Trophoblast cell (in vitro differentiated cells and primary cell): ENCODE measurements around the gene SYNE2.

ENCODE experiments used
- DNase-seq, 2 donors: peaks; one replicate each; pipeline ENCODE4 v3.0.0-alpha.2; 2016
- H2AFZ ChIP-seq: 2 replicates; pipeline ENCODE4 v1.6.1; 2013; ENCODE audit warnings: low read length, moderate library complexity, mild to moderate bottlenecking; ENCODE audit not compliant: insufficient read depth, poor library complexity
- H2AK5ac ChIP-seq: 2 replicates; pipeline ENCODE4 v1.6.1; 2013; ENCODE audit warnings: mild to moderate bottlenecking, low read length
- H2BK120ac ChIP-seq: 2 replicates; pipeline ENCODE4 v1.6.1; 2013; ENCODE audit warnings: low read length, mild to moderate bottlenecking, moderate library complexity; ENCODE audit not compliant: insufficient read depth, poor library complexity
- H2BK12ac ChIP-seq: 2 replicates; pipeline ENCODE4 v1.6.1; 2013; ENCODE audit warnings: mild to moderate bottlenecking, low read length, moderate library complexity
- H2BK5ac ChIP-seq: 2 replicates; pipeline ENCODE4 v1.6.1; 2013; ENCODE audit warnings: low read length, low read depth, moderate library complexity, mild to moderate bottlenecking; ENCODE audit not compliant: poor library complexity
- H3K14ac ChIP-seq: 2 replicates; pipeline ENCODE4 v1.6.1; 2013; ENCODE audit warnings: mild to moderate bottlenecking, low read length
- H3K18ac ChIP-seq: 2 replicates; pipeline ENCODE4 v1.6.1; 2013; ENCODE audit warnings: mild to moderate bottlenecking, low read length
- H3K23ac ChIP-seq: 2 replicates; pipeline ENCODE4 v1.6.1; 2013; ENCODE audit warnings: low read length
- H3K27ac ChIP-seq: 2 replicates; pipeline ENCODE4 v1.5.1; 2013; ENCODE audit warnings: low read depth, mild to moderate bottlenecking, inconsistent platforms, low read length, moderate library complexity
- H3K27me3 ChIP-seq: 2 replicates; pipeline ENCODE4 v1.6.1; 2013; ENCODE audit warnings: inconsistent platforms, mild to moderate bottlenecking, low read length, moderate library complexity; ENCODE audit not compliant: insufficient read depth
- H3K36me3 ChIP-seq, 2 experiments: 1 replicate in 1 of 2; 2 replicates in 1 of 2; pipeline ENCODE4 v1.6.1; 2013; ENCODE audit warnings: low read length in 2 of 2, mild to moderate bottlenecking in 2 of 2, moderate library complexity in 1 of 2; ENCODE audit not compliant: insufficient read depth in 2 of 2, control insufficient read depth in 1 of 2
- H3K4ac ChIP-seq: 2 replicates; pipeline ENCODE4 v1.6.1; 2013; ENCODE audit warnings: low read depth, mild to moderate bottlenecking, low read length, moderate library complexity
- H3K4me1 ChIP-seq, 2 experiments: 1 replicate in 1 of 2; 2 replicates in 1 of 2; pipeline ENCODE4 v1.6.1; 2013; ENCODE audit warnings: low read length in 2 of 2, mild to moderate bottlenecking in 2 of 2, moderate library complexity in 1 of 2; ENCODE audit not compliant: insufficient read depth in 2 of 2, control insufficient read depth in 1 of 2
- H3K4me2 ChIP-seq: 2 replicates; pipeline ENCODE4 v1.6.1; 2013; ENCODE audit warnings: inconsistent platforms, mild to moderate bottlenecking, low read length, moderate library complexity
- H3K4me3 ChIP-seq: 2 replicates; pipeline ENCODE4 v1.5.1; 2013; ENCODE audit warnings: mild to moderate bottlenecking, low read depth, low read length, inconsistent platforms
- H3K79me1 ChIP-seq: one replicate; pipeline ENCODE4 v1.6.1; 2013; ENCODE audit warnings: low read length
- H3K79me2 ChIP-seq: 2 replicates; pipeline ENCODE4 v1.6.1; 2013; ENCODE audit warnings: low read length, mild to moderate bottlenecking; ENCODE audit not compliant: control insufficient read depth, insufficient read depth, poor library complexity
- H3K9ac ChIP-seq: 2 replicates; pipeline ENCODE4 v1.6.1; 2013; ENCODE audit warnings: mild to moderate bottlenecking, low read length
- H3K9me3 ChIP-seq: 2 replicates; pipeline ENCODE4 v1.6.1; 2013; ENCODE audit warnings: low read depth, mild to moderate bottlenecking, control low read depth, inconsistent platforms, low read length; ENCODE audit not compliant: insufficient read depth
- H4K12ac ChIP-seq: 2 replicates; pipeline ENCODE4 v1.6.1; 2013; ENCODE audit warnings: low read depth, mild to moderate bottlenecking, low read length, moderate library complexity
- H4K8ac ChIP-seq: 2 replicates; pipeline ENCODE4 v1.6.1; 2013; ENCODE audit warnings: low read depth, mild to moderate bottlenecking, low read length, moderate library complexity
- H4K91ac ChIP-seq: one replicate; pipeline ENCODE4 v1.6.1; 2013; ENCODE audit warnings: low read depth, mild to moderate bottlenecking, low read length, moderate library complexity
- WGBS: extraction: QIAGEN DNeasy Blood & Tissue Kit; methylation state at CpG from one replicate; pipeline ENCODE4 v1.1.7; 2013; ENCODE audit warnings: missing lambda C conversion rate; ENCODE audit not compliant: insufficient read length, insufficient coverage; ENCODE audit errors: extremely low coverage; 5-methylcytosine and 5-hydroxymethylcytosine counted together

SYNE2 gene

GRCh38 chr14:64249363-64249762 is 396.6 kb downstream of the SYNE2 start:
- no peaks in the 10 kb centered on the region for H3K9me3 ChIP-seq
- no peak overlapping the region for H3K14ac ChIP-seq
- H3K4me2 ChIP-seq, result no peak overlapping the region
- no peaks in the 10 kb centered on the region for H3K36me3 ChIP-seq
- no CpG with 5 or more reads among the region's 7 CpGs for WGBS
- no peak overlapping the region for H4K91ac ChIP-seq
- no peak overlapping the region for H3K4me3 ChIP-seq
- no peaks in the 10 kb centered on the region for H3K27me3 ChIP-seq
- peaks cover 0 to 2% of the 10 kb centered on the region in 2 experiments for H3K4me1 ChIP-seq
- H3K27ac ChIP-seq, result no peak overlapping the region
- H3K23ac ChIP-seq, result no peak overlapping the region
- no peak overlapping the region for H2BK12ac ChIP-seq
- H2BK5ac ChIP-seq, result no peak overlapping the region
- H3K79me1 ChIP-seq, result no peaks in the 10 kb centered on the region
- no peak overlapping the region for H3K9ac ChIP-seq
- H3K18ac ChIP-seq, result no peak overlapping the region
- no peak overlapping the region for H2AK5ac ChIP-seq
- no peak overlapping the region for H2BK120ac ChIP-seq
- H4K8ac ChIP-seq, result no peak overlapping the region
- no peak overlapping the region for H3K4ac ChIP-seq
- DNase-seq, result no peak
- H2AFZ ChIP-seq, result no peak overlapping the region
- H3K79me2 ChIP-seq, result no peaks in the 10 kb centered on the region
- no peak overlapping the region for H4K12ac ChIP-seq

- H3K27ac ChIP-seq, result no peak overlapping the region
- no peaks in the 10 kb centered on the region for H3K79me1 ChIP-seq
- no peak overlapping the region for H3K14ac ChIP-seq
- no peak overlapping the region for H3K18ac ChIP-seq
- WGBS, result no CpG with 5 or more reads among the region's 3 CpGs
- no peak overlapping the region for H2BK120ac ChIP-seq
- H3K79me2 ChIP-seq, result no peaks in the 10 kb centered on the region
- no peak for DNase-seq
- no peak overlapping the region for H2BK12ac ChIP-seq
- H3K4me2 ChIP-seq, result no peak overlapping the region
- no peak overlapping the region for H2AK5ac ChIP-seq
- no peak overlapping the region for H3K23ac ChIP-seq
- no peak overlapping the region for H2BK5ac ChIP-seq
- H3K4me1 ChIP-seq, result no peaks in the 10 kb centered on the region
- H3K27me3 ChIP-seq, result no peaks in the 10 kb centered on the region
- no peak overlapping the region for H4K8ac ChIP-seq
- H3K36me3 ChIP-seq, result no peaks in the 10 kb centered on the region
- no peak overlapping the region for H4K91ac ChIP-seq
- no peak overlapping the region for H3K4me3 ChIP-seq
- H4K12ac ChIP-seq, result no peak overlapping the region
- H2AFZ ChIP-seq, result no peak overlapping the region
- no peaks in the 10 kb centered on the region for H3K9me3 ChIP-seq
- H3K9ac ChIP-seq, result no peak overlapping the region
- no peak overlapping the region for H3K4ac ChIP-seq
Observed at GRCh38 chr14:64253672-64254071, 400.9 kb downstream of the SYNE2 start.

GRCh38 chr14:64255756-64256155 is 403.0 kb downstream of the SYNE2 start:
- no peak overlapping the region for H4K91ac ChIP-seq
- H3K27ac ChIP-seq, result no peak overlapping the region
- no peak for DNase-seq
- no peak overlapping the region for H3K4ac ChIP-seq
- no peak overlapping the region for H3K4me2 ChIP-seq
- no peak overlapping the region for H2AK5ac ChIP-seq
- H2AFZ ChIP-seq, result no peak overlapping the region
- H3K4me1 ChIP-seq, result no peaks in the 10 kb centered on the region
- no peaks in the 10 kb centered on the region for H3K36me3 ChIP-seq
- no CpG with 5 or more reads among the region's 1 CpG for WGBS
- no peak overlapping the region for H3K18ac ChIP-seq
- no peaks in the 10 kb centered on the region for H3K79me2 ChIP-seq
- no peak overlapping the region for H2BK5ac ChIP-seq
- no peaks in the 10 kb centered on the region for H3K27me3 ChIP-seq
- no peak overlapping the region for H2BK120ac ChIP-seq
- no peak overlapping the region for H3K14ac ChIP-seq
- no peak overlapping the region for H3K4me3 ChIP-seq
- no peaks in the 10 kb centered on the region for H3K79me1 ChIP-seq
- H4K8ac ChIP-seq, result no peak overlapping the region
- H4K12ac ChIP-seq, result no peak overlapping the region
- no peaks in the 10 kb centered on the region for H3K9me3 ChIP-seq
- no peak overlapping the region for H2BK12ac ChIP-seq
- no peak overlapping the region for H3K9ac ChIP-seq
- no peak overlapping the region for H3K23ac ChIP-seq

GRCh38 chr14:64260418-64260817 is 407.6 kb downstream of the SYNE2 start:
- Histone ChIP-seq H4K8ac (no peak overlapping the region), H4K12ac (no peak overlapping the region)

More at GRCh38 chr14:64260418-64260817, 407.6 kb downstream of the SYNE2 start:
- Histone ChIP-seq H3K9me3 (no peaks in the 10 kb centered on the region), H2BK5ac (no peak overlapping the region), H3K23ac (no peak overlapping the region), H3K9ac (no peak overlapping the region), H3K4me3 (no peak overlapping the region), H3K27me3 (no peaks in the 10 kb centered on the region), H2BK12ac (no peak overlapping the region), H3K18ac (no peak overlapping the region), H3K79me1 (no peaks in the 10 kb centered on the region), H4K91ac (no peak overlapping the region), H2AFZ (peak overlapping the region; percentile 33), H2BK120ac (no peak overlapping the region), H3K27ac (no peak overlapping the region), H3K36me3 (no peaks in the 10 kb centered on the region), H3K79me2 (no peaks in the 10 kb centered on the region), H3K14ac (no peak overlapping the region), H2AK5ac (no peak overlapping the region), H3K4me2 (no peak overlapping the region), H3K4ac (no peak overlapping the region), H3K4me1 (no peaks in the 10 kb centered on the region)
- WGBS, result no CpG with 5 or more reads among the region's 21 CpGs
- no peak for DNase-seq
